ENCODE results near the gene DNMT3L.
"Not testable (repeated sequence)": the region's sequence is repeated elsewhere in the genome, so short reads cannot be mapped to it uniquely, and the experiment has no call there.

DNMT3L gene

GRCh38 chr21:44197156-44197516 lies 64.6 kb downstream of the DNMT3L start:
- DNase-seq (ENCODE audit: low read depth in 3 of 3), result not testable (repeated sequence)

Measured in stimulated activated CD4-positive, alpha-beta T cell treated with anti-CD3 and anti-CD28 coated beads, TNF-alpha, amount 100 ng/mL, for 24 hours (primary cell).